Measurements from ENCODE around the gene LPIN2.

GRCh38 chr18:3041843-3042242 is 28.9 kb upstream of the LPIN2 start:
- no peak for TF ChIP-seq POLR2A (IDR thresholded peaks at IDR 0.05)
- TF ChIP-seq CTCF (IDR thresholded peaks at IDR 0.05) = no peak

Measured in testis (tissue), 2 donors.